ENCODE data around the gene SMYD3. TPM values are rescaled to one million over a fixed set of nuclear protein-coding genes. Genes with fewer than 3 reads are reported as not detected.
A peak's percentile ranks its signal among the peaks of the same experiment; 100 is the strongest.

The SMYD3 gene
- polyA plus RNA-seq: 10 to 100 TPM; 48.4 to 57.5 (median 50.8) TPM

DNA sequence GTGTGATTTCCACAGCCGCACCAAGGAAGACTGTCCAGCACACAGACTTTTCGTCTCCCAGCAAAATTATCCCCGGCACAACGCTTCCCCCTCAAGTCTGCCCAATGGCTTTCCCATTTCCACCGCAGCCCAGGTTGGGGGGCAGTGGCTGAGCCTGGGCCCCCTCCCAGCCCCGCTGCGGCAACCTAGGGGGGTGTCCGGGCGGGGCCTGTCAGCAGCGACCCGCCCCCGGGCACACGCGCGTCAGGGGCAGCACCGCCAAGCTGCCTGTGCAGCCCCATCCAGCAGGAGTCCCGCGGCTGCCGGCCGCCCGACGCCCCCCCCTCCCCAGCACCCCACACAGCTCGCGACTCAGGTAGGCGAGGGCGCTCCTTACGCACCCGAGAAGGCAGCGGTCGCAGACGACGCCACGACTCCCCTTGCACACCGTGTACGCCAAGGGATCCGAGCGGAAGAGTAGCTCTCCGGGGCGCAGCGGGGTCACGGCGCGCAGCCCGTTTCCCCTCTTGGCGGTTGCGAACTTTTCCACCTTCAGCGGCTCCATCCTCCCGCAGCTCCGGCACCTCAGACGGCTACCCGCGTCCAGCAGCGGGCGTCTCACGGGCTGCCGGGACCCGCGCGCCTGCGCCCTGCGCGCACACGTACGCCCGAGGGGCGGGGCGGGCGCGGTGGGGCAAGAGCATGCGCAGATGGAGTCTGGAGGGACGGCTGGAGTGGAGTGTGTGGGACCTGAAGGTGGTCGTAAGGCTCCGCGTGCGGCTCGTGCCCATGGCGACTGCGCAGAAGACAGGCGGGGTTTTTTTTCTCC is at the start of gene SMYD3:
Gene SMYD3, minus strand, starts transcription at position 606 of the 808 bp plus-strand sequence.
- Mint-ChIP-seq H3K27me3 (ENCODE audit: low read depth in 3 of 3) (peaks cover 2 to 11% (median 8%) of the 10 kb centered on the region in 3 donors), H3K4me3 (peak within 1 kb of the TSS; percentile 91 to 97 (median 96)), H3K9me3 (no peaks in the 10 kb centered on the region), H3K36me3 (no peaks in the 10 kb centered on the region), H3K27ac (peak within 1 kb of the TSS; percentile 84 to 95 (median 92)), H3K4me1 (peaks cover 23 to 39% of the 10 kb centered on the region in 2 donors)
- peak; percentile 80 to 84 (median 83) for DNase-seq

DNA sequence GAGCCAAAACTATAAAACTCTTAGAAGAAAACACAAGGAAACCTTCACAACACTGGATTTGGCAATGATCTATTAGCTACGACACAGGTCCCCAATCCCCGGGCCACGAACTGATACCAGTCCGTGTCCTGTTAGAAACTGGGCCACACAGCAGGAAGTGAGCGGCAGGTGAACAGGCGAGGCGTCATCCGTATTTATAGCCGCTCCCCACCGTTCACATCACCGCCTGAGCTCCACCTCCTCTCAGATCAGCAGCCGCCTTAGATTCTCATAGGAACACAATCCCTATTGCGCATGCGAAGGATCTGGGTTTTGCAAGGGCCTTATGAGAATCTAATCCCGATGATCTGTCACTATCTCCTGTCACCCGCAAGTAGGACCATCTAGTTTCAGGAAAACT is 47.1 kb upstream of the SMYD3 start:
- Mint-ChIP-seq H3K27me3 (ENCODE audit: low read depth in 3 of 3) (no peaks in the 10 kb centered on the region), H3K4me1 (peaks cover under 1 to 3% of the 10 kb centered on the region in 2 donors), H3K36me3 (peaks cover 19 to 42% (median 28%) of the 10 kb centered on the region in 3 donors), H3K4me3 (no peak overlapping the region), H3K27ac (no peak overlapping the region), H3K9me3 (no peaks in the 10 kb centered on the region)
- no peak for DNase-seq

DNA sequence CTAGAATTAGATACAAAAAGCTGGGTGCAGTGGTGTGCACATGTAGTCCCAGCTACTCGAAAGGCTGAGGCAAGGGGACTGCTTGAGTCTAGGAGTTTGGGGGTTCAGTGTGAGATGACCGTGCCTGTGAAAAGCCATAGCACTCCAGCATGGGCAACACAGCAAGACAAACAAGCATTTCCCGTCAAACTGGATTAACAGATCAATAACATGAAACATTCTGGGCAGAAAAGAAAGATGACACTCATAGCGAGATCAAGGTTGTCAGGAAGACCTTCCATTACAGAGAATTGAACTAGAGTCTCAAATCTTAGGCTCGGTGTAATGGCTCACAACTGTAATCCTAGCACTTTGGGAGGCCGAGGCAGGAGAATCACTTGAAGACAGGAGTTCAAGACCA is 45.0 kb upstream of the SMYD3 start:
- Mint-ChIP-seq H3K9me3 (no peaks in the 10 kb centered on the region), H3K4me3 (no peak overlapping the region), H3K4me1 (peaks cover 0 to 3% of the 10 kb centered on the region in 2 donors), H3K36me3 (peaks cover 26 to 53% (median 30%) of the 10 kb centered on the region in 3 donors), H3K27me3 (ENCODE audit: low read depth in 3 of 3) (no peaks in the 10 kb centered on the region), H3K27ac (no peak overlapping the region)
- DNase-seq: no peak

DNA sequence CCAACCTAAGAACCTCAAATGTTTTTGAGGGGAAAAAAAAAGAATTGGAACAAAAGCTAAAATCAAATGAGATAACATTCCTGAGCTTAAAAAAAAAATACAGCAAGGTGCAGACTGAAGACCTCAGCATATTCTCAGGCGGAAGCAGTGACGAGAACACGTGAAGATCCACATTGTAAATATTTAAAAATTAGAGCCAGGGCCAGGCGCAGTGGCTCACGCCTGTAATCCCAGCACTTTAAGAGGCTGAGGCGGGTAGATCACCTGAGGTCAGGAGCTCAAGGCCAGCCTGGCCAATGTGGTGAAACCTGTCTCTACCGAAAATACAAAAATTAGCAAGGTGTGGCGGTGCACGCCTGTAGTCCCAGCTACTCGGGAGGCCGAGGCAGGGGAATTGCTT is 43.3 kb upstream of the SMYD3 start:
- Mint-ChIP-seq H3K4me1 (peaks cover 0 to 3% of the 10 kb centered on the region in 2 donors), H3K4me3 (no peak overlapping the region), H3K27ac (peak overlapping the region in 1 of 6 donors; percentile 7), H3K36me3 (peaks cover 21 to 47% (median 25%) of the 10 kb centered on the region in 3 donors), H3K27me3 (ENCODE audit: low read depth in 3 of 3) (no peaks in the 10 kb centered on the region), H3K9me3 (no peaks in the 10 kb centered on the region)
- DNase-seq: no peak

DNA sequence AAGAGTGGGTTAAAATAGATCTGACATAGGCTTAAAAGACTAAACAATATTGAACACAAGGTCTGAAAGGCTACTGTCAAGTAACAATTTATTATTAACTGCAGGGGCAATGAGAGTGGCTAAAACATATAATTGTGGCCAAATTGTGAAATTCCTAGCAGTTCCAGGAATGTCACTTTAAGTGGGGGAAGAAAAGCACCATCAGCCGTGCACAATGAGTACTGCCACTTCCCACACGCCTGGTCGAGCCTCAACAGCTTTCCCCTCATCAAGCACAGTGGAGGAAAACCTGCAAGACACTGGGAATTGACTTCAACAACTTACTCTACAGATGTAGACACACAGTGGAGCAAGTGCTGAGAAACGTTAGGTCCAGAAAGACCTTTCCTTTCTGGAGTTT is 42.6 kb upstream of the SMYD3 start:
- Mint-ChIP-seq H3K36me3 (peaks cover 20 to 42% (median 21%) of the 10 kb centered on the region in 3 donors), H3K4me3 (no peak overlapping the region), H3K9me3 (no peaks in the 10 kb centered on the region), H3K27ac (no peak overlapping the region), H3K4me1 (peaks cover 0 to 3% of the 10 kb centered on the region in 2 donors), H3K27me3 (ENCODE audit: low read depth in 3 of 3) (no peaks in the 10 kb centered on the region)
- DNase-seq: no peak

DNA sequence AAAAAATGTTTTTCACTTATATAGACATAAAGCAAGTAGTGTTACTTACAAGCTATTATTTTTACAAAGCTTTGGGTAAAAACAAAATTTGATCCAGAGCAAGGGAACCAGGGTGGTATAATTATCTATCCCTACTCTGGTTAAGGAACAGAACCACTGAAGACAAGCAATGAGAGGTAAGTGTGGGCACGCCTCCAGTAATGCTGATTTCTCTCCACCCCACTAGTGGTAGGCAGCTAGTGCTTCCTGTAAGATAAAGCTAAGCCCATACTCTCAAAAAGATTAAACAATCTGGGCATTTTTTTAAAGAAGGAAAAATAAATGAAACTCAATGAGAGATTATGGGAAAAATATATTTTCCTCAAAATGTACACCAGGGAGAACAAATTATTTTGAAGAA is 36.9 kb upstream of the SMYD3 start:
- Mint-ChIP-seq H3K27me3 (ENCODE audit: low read depth in 3 of 3) (no peaks in the 10 kb centered on the region), H3K27ac (no peak overlapping the region), H3K9me3 (no peaks in the 10 kb centered on the region), H3K4me1 (no peaks in the 10 kb centered on the region), H3K36me3 (peaks cover 16 to 29% (median 18%) of the 10 kb centered on the region in 3 donors), H3K4me3 (no peak overlapping the region)
- no peak for DNase-seq

DNA sequence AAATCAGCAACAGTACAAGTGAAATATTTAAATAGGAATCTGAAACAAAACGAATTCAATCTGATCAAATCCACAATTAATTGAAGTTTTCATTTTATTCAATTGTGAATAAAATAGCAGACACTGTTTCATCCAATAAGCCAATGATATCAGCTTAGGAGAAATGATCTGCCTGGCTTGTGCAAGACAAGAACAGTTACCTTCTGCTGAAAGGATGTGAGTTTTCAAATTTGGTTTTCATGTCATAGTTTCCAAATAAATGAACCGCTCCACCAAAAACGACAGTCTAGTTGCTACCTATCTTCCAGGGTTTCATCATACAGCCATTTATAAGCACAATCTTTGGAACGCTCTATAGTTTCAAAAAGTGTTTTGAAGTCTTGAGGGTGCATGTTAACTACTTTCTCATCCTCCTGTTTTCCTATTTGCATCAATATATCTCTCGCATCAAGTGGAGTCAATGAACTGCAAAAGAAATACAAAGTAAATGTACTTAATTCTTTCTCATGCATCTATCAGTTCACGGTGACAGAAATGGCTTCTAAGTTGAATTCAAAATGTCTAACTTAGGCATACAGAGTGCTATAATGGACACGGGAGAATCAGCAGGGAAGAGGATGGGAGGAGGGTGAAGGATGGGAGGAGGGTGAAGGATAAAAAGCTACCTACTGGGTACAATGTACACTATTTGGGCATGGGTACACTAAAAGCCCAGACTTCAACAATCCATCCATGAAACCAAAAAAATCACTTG is 33.8 kb upstream of the SMYD3 start:
- Mint-ChIP-seq H3K9me3 (no peaks in the 10 kb centered on the region), H3K27me3 (ENCODE audit: low read depth in 3 of 3) (no peaks in the 10 kb centered on the region), H3K36me3 (peaks cover 12 to 28% (median 24%) of the 10 kb centered on the region in 3 donors), H3K4me1 (no peaks in the 10 kb centered on the region), H3K27ac (peak overlapping the region in 1 of 6 donors; percentile 18), H3K4me3 (no peak overlapping the region)
- DNase-seq: no peak

DNA sequence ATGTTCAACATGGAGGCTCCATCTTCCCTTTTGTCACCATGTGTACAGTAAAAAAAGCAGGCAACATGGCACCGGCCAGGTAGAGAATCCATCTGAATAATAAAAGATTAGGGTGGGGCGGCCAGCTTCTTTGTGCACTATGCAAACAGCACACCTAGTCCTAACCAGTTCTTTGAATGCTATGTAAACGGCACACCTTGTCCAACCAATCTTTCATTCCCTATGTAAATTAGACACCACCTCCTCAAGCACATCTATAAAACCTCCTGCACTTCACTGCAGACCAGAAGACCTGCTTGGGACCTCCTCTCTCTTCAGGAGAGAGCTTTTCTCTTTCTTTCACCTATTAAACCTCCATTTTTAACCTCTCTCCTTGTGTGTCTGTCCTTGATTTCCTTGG is 30.8 kb upstream of the SMYD3 start:
- Mint-ChIP-seq H3K9me3 (no peaks in the 10 kb centered on the region), H3K27ac (peak overlapping the region in 1 of 6 donors; percentile 37), H3K27me3 (ENCODE audit: low read depth in 3 of 3) (no peaks in the 10 kb centered on the region), H3K4me3 (no peak overlapping the region), H3K36me3 (peaks cover 4 to 20% (median 17%) of the 10 kb centered on the region in 3 donors), H3K4me1 (no peaks in the 10 kb centered on the region)
- no peak for DNase-seq

DNA sequence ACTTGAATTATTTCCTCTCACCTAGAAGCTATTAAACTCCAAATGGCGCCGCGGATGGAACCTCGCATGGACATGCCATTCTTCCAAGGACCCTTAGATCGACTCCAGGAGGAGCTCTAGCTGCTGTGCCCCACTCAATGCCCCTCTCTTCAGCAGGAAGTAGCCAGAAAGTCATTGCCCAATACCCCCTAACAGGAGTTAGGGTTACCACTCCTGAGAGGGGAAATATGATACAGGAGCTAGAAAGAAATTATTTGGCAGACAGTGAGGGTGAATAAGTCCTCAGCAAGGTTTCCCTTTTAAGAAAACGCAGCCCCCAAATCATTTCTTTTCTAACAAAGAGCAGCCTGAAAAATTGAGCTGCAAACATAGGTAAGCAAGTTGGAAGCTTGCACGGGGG is 30.4 kb upstream of the SMYD3 start:
- Mint-ChIP-seq H3K4me3 (no peak overlapping the region), H3K36me3 (peaks cover 4 to 20% (median 17%) of the 10 kb centered on the region in 3 donors), H3K4me1 (no peaks in the 10 kb centered on the region)

DNA sequence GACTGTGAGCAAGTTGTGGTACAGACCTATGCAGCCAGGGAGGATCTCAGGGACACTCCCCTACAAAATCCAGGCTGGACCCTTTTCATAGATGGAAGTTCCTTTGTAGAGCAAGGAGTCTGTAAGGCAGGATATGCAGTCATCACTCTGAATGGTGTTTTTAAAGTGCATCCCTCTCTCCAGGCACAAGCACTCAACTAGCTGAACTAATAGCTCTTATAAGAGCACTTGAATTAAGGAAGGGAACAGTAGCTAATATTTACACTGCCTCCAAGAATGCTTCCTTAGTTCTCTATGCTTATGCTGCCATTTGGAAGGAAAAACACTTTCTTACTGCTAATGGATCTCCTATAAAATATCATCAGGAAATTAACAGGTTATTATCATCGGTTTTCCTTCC is 27.0 kb upstream of the SMYD3 start:
- peaks cover 0 to 25% (median 9%) of the 10 kb centered on the region in 3 donors for H3K36me3 Mint-ChIP-seq
- no peak overlapping the region for H3K27ac Mint-ChIP-seq
- no peak for DNase-seq
- no peak overlapping the region for H3K4me3 Mint-ChIP-seq
- no peaks in the 10 kb centered on the region for H3K9me3 Mint-ChIP-seq
- H3K4me1 Mint-ChIP-seq: peaks cover 5 to 6% of the 10 kb centered on the region in 2 donors
- H3K27me3 Mint-ChIP-seq (ENCODE audit: low read depth in 3 of 3): peaks cover 0 to 1% (median 0%) of the 10 kb centered on the region in 3 donors

More for the DNA sequence above, 30.4 kb upstream of the SMYD3 start:
- no peak for DNase-seq
- no peaks in the 10 kb centered on the region for H3K27me3 Mint-ChIP-seq (ENCODE audit: low read depth in 3 of 3)
- H3K27ac Mint-ChIP-seq: no peak overlapping the region
- no peaks in the 10 kb centered on the region for H3K9me3 Mint-ChIP-seq

DNA sequence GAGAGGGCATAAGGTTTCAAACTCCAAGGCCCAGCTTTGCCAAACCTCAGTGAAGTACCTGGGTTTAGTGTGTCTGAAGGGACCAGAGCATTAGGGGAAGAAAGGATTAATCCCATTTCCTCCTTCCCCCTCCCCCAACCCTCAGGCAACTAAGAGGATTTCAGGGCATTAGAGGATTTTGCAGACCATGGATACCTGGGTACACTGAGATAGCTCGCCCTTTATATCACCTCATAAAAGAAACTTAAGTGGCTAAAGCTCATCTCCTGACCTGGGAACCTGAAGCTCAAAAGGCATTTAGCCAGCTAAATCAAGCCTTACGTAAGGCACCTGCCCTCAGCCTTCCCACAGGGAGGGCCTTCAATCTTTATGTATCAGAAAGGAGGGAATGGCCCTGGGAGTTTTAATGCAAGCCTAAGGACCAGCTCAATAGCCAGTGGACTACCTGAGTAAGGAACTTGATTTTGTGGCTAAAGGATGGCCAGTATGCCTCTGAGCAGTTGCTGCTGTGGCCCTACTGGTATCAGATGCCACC is 26.4 kb upstream of the SMYD3 start:
- no peak overlapping the region for H3K4me3 Mint-ChIP-seq
- H3K36me3 Mint-ChIP-seq: peaks cover 0 to 22% (median 3%) of the 10 kb centered on the region in 3 donors
- no peak overlapping the region for H3K27ac Mint-ChIP-seq
- H3K27me3 Mint-ChIP-seq (ENCODE audit: low read depth in 3 of 3): peaks cover 0 to 1% (median 0%) of the 10 kb centered on the region in 3 donors
- DNase-seq: no peak
- no peaks in the 10 kb centered on the region for H3K9me3 Mint-ChIP-seq
- H3K4me1 Mint-ChIP-seq: peaks cover 11 to 12% of the 10 kb centered on the region in 2 donors

DNA sequence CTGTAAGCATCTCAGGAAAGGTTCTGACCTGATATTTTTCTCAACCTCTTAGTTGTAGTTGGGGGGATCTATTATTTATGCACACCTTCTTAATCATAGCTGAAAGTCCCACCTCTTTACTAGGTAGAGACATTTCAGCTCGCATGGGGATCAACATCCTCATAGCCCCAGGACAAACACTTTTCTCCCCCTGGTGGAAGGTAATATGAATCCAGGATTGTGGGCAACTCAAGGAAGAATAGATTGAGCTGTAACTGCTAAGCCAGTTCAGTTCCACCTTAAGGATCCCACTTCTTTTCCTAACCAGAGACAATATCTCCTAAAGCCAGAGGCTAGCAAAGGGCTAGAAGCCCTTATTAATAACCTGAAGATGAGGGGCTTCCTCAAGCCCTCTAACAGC is 25.4 kb upstream of the SMYD3 start:
- H3K27ac Mint-ChIP-seq: no peak overlapping the region
- peaks cover 0 to 22% (median 0%) of the 10 kb centered on the region in 3 donors for H3K36me3 Mint-ChIP-seq
- no peak for DNase-seq
- H3K9me3 Mint-ChIP-seq: no peaks in the 10 kb centered on the region
- no peak overlapping the region for H3K4me3 Mint-ChIP-seq
- H3K27me3 Mint-ChIP-seq (ENCODE audit: low read depth in 3 of 3): peaks cover 0 to 2% (median under 1%) of the 10 kb centered on the region in 3 donors
- H3K4me1 Mint-ChIP-seq: peaks cover 20 to 21% of the 10 kb centered on the region in 2 donors

DNA sequence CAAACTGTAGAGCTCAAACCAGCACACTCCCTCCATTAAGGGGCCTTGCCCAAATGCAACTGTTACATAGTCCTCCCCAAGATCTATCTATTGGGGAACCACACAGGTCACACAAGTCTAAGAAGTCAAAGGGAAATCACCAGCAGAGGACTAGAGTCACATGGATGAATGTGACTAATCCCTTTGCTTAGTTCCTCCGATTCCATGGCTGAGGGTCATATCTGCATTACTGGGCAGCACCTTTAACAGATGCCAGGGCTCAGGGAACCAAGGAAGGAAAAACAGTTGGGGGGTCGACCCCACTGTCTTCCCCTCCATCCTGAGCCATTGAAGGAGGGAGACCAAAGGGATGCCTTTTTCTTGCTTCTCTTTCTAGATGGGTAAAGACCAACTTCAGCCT is 23.4 kb upstream of the SMYD3 start:
- H3K4me1 Mint-ChIP-seq: peaks cover 33 to 34% of the 10 kb centered on the region in 2 donors
- no peak for DNase-seq
- H3K27ac Mint-ChIP-seq: peak overlapping the region in 1 of 6 donors; percentile 7
- H3K9me3 Mint-ChIP-seq: peaks cover 0 to 2% (median 0%) of the 10 kb centered on the region in 6 donors
- no peak overlapping the region for H3K4me3 Mint-ChIP-seq
- peaks cover 0 to 13% (median 0%) of the 10 kb centered on the region in 3 donors for H3K36me3 Mint-ChIP-seq
- peaks cover 0 to 3% (median 2%) of the 10 kb centered on the region in 3 donors for H3K27me3 Mint-ChIP-seq (ENCODE audit: low read depth in 3 of 3)
